Naive thymus-derived CD8-positive, alpha-beta T cell (primary cell): ENCODE results near the gene ATOSA. TPM values are rescaled to one million over a fixed set of nuclear protein-coding genes. Genes with fewer than 3 reads are reported as not detected.

Experiments used
- ATAC-seq, 2 donors: fragments of 150-1000 bp; cut with Tn5 transposase in 1 of 2; sonication (Bioruptor Pico), chemical (Tn5 transposase) in 1 of 2; 1 replicate in 1 of 2; 2 replicates in 1 of 2; pipeline ENCODE4 v1.10.0; 2021; ENCODE audit warnings: mild to moderate bottlenecking in 2 of 2, moderate library complexity in 2 of 2
- POLR2A ChIA-PET: fragments of 350-600 bp; sonication (Branson Sonifier 250); formaldehyde crosslinking; loops from one replicate; lab custom pipeline; 2021; ENCODE audit warnings: antibody characterized with exemption; lab: Charles Lee
- DNase-seq, 10 donors: peaks; one replicate each; pipeline versions ENCODE4 v3.0.0 to v3.0.0-alpha.2; 2020 to 2022
- H3K27ac Mint-ChIP-seq, 10 donors: one replicate each; pipeline ENCODE4 v1.8.0; 2020 to 2022; ENCODE audit warnings: mild to moderate bottlenecking in 10 of 10, mixed read lengths in 10 of 10, moderate library complexity in 4 of 10, inconsistent platforms in 1 of 10
- H3K27me3 Mint-ChIP-seq, 5 donors: one replicate each; pipeline ENCODE4 v1.8.0; 2021 to 2022; ENCODE audit warnings: mixed read lengths in 5 of 5
- H3K36me3 Mint-ChIP-seq, 3 donors: one replicate each; pipeline ENCODE4 v1.8.0; 2020 to 2022; ENCODE audit warnings: mixed read lengths in 3 of 3, mild to moderate bottlenecking in 2 of 3, inconsistent platforms in 1 of 3
- H3K4me1 Mint-ChIP-seq, 4 donors: one replicate each; pipeline ENCODE4 v1.8.0; 2021 to 2022; ENCODE audit warnings: mixed read lengths in 4 of 4
- H3K4me3 Mint-ChIP-seq, 10 donors: one replicate each; pipeline ENCODE4 v1.8.0; 2020 to 2022; ENCODE audit warnings: mild to moderate bottlenecking in 10 of 10, mixed read lengths in 10 of 10, moderate library complexity in 6 of 10, inconsistent platforms in 1 of 10
- H3K9me3 Mint-ChIP-seq, 9 donors: one replicate each; pipeline ENCODE4 v1.8.0; 2020 to 2022; ENCODE audit warnings: mixed read lengths in 9 of 9, mild to moderate bottlenecking in 3 of 9, inconsistent platforms in 1 of 9, moderate library complexity in 1 of 9
- polyA plus RNA-seq, 3 donors: library from polyadenylated mRNA; unstranded; fragments of 300-500 nt; fragmentation: Illumina TruSeq; gene quantifications; one replicate each; pipeline ENCODE4 v1.2.3, GENCODE V29; 2021
- total RNA-seq, 8 experiments: library from RNA in 2 of 8; stranded (reverse) in 2 of 8; gene quantifications; one replicate each; pipeline ENCODE4 v1.2.3 and lab custom pipeline; 2021 to 2026

The ATOSA gene
- total and polyA plus RNA-seq, 5 experiments from 2014 or later: 9.0 to 101 (median 13.1) TPM

DNA sequence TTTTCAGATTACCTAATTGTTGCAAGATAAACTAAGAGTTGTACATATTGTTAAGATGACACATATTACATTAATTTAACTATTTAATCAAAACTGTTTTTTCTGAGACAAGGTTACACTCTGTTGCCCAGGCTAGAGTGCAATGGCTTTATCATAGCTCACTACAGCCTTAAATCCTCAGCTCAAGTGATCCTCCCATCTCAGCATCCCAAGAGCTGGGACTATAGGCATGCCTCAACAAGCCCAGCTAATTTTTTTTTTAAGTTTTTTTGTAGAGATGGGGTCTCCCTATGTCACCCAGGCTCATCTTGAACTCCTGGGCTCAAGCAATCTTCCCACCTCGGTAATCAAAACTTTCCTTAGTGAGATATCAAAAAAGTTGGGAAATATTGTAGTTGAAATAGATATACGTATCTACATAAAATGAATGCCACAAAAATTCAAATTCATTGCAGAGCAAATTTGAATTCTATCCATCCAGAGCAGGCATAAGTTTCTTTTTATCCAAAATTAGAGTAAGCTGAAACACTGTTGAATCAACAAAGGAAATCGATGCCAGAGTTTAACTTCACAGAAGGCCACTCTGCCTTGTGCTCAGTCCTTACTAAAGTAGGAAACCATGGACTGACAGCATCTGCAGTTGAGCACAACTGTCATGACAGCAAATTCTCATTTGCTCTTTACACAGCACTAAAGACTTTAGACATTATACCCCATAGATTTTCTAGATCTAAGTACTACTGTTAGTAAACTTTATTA is 15.5 kb downstream of the ATOSA start:
- peaks cover 14 to 44% (median 36%) of the 10 kb centered on the region in 4 donors for H3K4me1 Mint-ChIP-seq
- H3K27ac Mint-ChIP-seq: no peak overlapping the region
- POLR2A ChIA-PET: interaction anchor here (1.0 kb wide), 1 partner anchor 12 kb away, joined by 3 read pairs; no protein-coding TSS in a partner anchor
- H3K4me3 Mint-ChIP-seq: no peak overlapping the region
- H3K27me3 Mint-ChIP-seq: no peaks in the 10 kb centered on the region
- H3K9me3 Mint-ChIP-seq: no peaks in the 10 kb centered on the region
- ATAC-seq: no peak
- DNase-seq: no peak
- peaks cover 11 to 82% (median 35%) of the 10 kb centered on the region in 3 donors for H3K36me3 Mint-ChIP-seq

DNA sequence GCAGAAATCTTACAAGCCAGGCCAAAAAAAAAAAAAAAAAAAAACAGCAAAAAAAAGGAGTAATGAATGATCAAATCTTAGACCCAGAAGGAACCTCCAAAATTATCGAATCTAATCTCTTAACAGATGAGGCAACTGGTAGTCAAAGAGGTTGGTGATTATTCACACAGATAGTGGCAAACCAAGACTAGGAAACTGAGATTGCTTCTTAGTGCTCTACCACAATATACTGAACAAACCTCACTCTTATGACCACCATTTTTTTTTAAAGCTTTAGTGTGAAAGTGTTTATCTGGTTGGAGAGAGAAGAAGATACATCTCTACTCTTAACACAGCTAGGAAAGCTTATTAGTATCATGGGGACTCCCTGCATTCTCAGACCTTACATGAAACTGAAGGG is 17.3 kb downstream of the ATOSA start:
- POLR2A ChIA-PET: interaction anchor here (1.0 kb wide), 1 partner anchor 12 kb away, joined by 3 read pairs; no protein-coding TSS in a partner anchor
- Mint-ChIP-seq H3K27ac (peak overlapping the region in 3 of 10 donors; percentile 19 to 48 (median 19)), H3K4me3 (no peak overlapping the region), H3K36me3 (peaks cover 7 to 89% (median 42%) of the 10 kb centered on the region in 3 donors), H3K9me3 (no peaks in the 10 kb centered on the region), H3K4me1 (peaks cover 12 to 44% (median 34%) of the 10 kb centered on the region in 4 donors), H3K27me3 (no peaks in the 10 kb centered on the region)
- DNase-seq (no peak), ATAC-seq (no peak)

DNA sequence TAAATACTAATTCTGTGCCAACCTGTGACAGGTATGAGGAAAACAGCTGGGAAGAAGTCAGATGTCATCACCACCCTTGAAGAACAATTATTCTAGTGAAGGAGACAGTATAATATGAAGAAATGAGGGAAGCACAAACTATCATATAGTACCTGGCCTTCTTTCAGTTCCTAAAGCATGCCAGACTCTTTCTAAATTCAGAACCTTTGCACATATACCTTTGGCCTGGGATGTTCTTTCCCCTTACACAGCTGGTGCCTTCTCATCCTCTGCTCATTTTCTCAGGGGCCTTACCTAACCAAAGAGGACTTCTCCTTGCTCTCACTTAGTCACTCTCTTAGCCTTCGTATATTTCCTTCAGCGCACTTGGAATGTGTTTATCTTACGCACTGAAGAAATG is 19.0 kb downstream of the ATOSA start:
- H3K4me3 Mint-ChIP-seq: no peak overlapping the region
- no peaks in the 10 kb centered on the region for H3K27me3 Mint-ChIP-seq
- no peaks in the 10 kb centered on the region for H3K9me3 Mint-ChIP-seq
- peaks cover 5 to 41% (median 27%) of the 10 kb centered on the region in 4 donors for H3K4me1 Mint-ChIP-seq
- DNase-seq (no peak), ATAC-seq (no peak)
- H3K27ac Mint-ChIP-seq: peak overlapping the region in 1 of 10 donors; percentile 15
- peaks cover 0 to 82% (median 32%) of the 10 kb centered on the region in 3 donors for H3K36me3 Mint-ChIP-seq
- POLR2A ChIA-PET: no interaction called here

DNA sequence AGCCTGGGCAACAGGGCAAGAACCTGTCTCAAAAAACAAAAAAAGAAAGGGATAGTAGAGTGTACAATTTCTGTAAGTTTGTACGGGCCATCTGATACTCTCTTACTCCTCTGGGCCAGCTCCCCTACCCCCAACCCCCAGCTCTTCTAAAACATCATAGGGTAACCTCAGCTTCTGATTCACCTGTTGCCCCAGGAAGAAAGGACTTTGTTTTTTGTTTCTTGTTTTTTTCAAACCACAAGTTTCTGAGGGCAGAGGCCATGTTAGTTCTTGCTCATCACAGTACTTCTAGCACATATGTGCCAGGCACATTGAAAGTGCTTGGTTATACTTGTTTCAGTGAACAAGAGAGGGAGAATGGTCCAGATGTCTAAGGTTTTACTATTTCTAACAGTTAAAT is 20.2 kb downstream of the ATOSA start:
- POLR2A ChIA-PET: interaction anchor here (1.6 kb wide), 1 partner anchor 20 kb away, joined by 4 read pairs; the partner anchor contains the start of gene ATOSA
- Mint-ChIP-seq H3K4me3 (peak overlapping the region in 2 of 10 donors; percentile 3 to 33), H3K27me3 (no peaks in the 10 kb centered on the region), H3K27ac (peak overlapping the region in 6 of 10 donors; percentile 24 to 90 (median 71)), H3K9me3 (no peaks in the 10 kb centered on the region), H3K36me3 (peaks cover 0 to 80% (median 41%) of the 10 kb centered on the region in 3 donors), H3K4me1 (peaks cover 8 to 41% (median 28%) of the 10 kb centered on the region in 4 donors)
- peak; percentile 82 to 86 for ATAC-seq
- DNase-seq: peak in 3 of 10 donors; percentile 25 to 46 (median 30)

DNA sequence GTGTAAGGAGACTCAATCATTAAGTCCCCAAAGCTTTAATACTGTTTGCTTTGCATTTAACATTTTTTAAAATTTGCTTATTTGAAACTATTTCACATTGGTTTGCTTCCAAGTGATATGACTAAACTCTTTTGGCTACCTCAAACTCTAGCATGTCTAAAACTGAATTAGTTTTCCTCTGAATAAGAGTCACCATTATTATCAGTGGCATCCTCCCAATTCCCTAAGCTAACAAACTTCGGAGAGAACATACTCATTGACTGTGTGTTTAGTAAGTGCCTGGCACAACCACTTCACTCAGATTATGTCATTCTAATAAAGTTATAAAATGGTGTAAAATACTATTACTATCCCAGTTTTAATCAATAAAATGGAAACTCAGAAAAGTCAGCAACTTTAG is 21.9 kb downstream of the ATOSA start:
- Mint-ChIP-seq H3K27ac (no peak overlapping the region), H3K27me3 (no peaks in the 10 kb centered on the region), H3K9me3 (no peaks in the 10 kb centered on the region), H3K4me1 (peaks cover 11 to 38% (median 32%) of the 10 kb centered on the region in 4 donors), H3K4me3 (no peak overlapping the region), H3K36me3 (peaks cover 0 to 79% (median 32%) of the 10 kb centered on the region in 3 donors)
- DNase-seq (no peak), ATAC-seq (no peak)
- POLR2A ChIA-PET: interaction anchor here (1.6 kb wide), 1 partner anchor 22 kb away, joined by 4 read pairs; the partner anchor contains the start of gene ATOSA

DNA sequence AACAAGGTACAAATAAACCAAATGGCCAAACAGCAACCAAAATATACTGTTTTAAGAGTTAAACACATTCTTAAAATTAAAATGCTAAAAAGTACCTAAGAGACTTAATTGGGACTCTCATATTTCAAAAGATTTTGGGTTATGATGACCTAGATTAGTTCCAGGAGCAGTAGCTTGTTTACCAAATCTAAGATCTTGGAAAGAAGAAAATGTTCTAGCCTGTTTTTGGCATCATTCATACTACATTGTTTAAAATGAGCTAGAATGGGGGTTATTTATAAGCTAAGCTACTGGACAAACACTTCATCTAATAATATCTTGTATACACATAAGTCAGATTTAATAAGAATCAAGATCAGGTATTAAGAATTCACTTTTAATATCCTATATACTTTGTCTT is 22.8 kb downstream of the ATOSA start:
- Mint-ChIP-seq H3K27ac (no peak overlapping the region), H3K4me1 (peaks cover 11 to 38% (median 35%) of the 10 kb centered on the region in 4 donors), H3K27me3 (no peaks in the 10 kb centered on the region), H3K4me3 (no peak overlapping the region), H3K9me3 (no peaks in the 10 kb centered on the region), H3K36me3 (peaks cover 0 to 76% (median 28%) of the 10 kb centered on the region in 3 donors)
- no peak for DNase-seq
- POLR2A ChIA-PET: no interaction called here
- ATAC-seq: no peak

DNA sequence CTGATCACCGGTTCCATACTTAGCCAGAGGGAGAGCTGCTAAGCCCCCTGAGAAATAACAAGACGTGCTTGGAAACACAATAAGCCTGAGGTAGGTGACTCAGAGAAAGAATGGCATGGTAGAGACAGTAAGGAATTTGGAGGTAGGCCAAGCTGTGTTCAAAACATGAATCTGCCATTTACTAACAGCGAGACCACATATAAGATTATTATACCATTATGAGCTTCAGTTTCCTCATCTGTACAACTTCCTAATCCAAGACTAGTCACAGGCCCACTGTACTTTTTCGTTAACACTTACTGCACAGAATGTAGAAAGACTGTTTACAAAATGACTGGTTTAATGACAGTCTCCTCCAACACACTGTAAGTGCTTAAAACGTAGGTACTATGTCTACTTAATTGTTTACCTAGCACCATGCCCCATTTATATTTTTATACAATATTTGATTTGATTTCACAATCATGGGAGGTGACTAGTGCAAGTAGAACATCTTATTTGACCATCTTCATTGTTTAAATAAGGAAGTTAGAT is 25.7 kb downstream of the ATOSA start:
- Mint-ChIP-seq H3K27me3 (no peaks in the 10 kb centered on the region), H3K4me1 (peaks cover 8 to 29% (median 24%) of the 10 kb centered on the region in 4 donors), H3K4me3 (no peak overlapping the region), H3K27ac (peak overlapping the region in 2 of 10 donors; percentile 56 to 63), H3K36me3 (peaks cover 0 to 61% (median 20%) of the 10 kb centered on the region in 3 donors), H3K9me3 (no peaks in the 10 kb centered on the region)
- no peak for DNase-seq
- POLR2A ChIA-PET: no interaction called here
- no peak for ATAC-seq

DNA sequence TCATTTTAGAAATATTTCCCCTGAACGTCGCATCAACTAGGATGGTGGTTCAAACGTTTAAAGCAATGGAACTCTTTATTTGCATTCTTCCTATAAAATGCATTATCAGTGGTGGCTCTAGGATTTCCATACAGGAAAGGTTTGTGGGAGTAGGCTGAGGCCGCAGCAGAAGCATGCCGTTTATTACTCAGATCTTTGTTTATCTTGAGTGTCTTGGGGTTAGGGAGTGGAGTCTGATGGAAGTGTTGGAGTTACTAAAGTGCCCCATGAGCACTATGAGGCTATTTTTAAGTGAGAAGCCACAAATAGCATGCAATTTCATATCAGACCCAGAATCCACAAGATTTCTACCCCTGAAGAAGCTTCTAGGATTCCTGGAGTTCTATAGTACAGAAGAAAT is 26.2 kb downstream of the ATOSA start:
- Mint-ChIP-seq H3K27me3 (no peaks in the 10 kb centered on the region), H3K36me3 (peaks cover 0 to 57% (median 16%) of the 10 kb centered on the region in 3 donors), H3K4me1 (peaks cover 5 to 24% (median 20%) of the 10 kb centered on the region in 4 donors), H3K4me3 (no peak overlapping the region), H3K9me3 (no peaks in the 10 kb centered on the region), H3K27ac (peak overlapping the region in 3 of 10 donors; percentile 31 to 63 (median 56))
- ATAC-seq: no peak
- DNase-seq: no peak
- POLR2A ChIA-PET: no interaction called here

DNA sequence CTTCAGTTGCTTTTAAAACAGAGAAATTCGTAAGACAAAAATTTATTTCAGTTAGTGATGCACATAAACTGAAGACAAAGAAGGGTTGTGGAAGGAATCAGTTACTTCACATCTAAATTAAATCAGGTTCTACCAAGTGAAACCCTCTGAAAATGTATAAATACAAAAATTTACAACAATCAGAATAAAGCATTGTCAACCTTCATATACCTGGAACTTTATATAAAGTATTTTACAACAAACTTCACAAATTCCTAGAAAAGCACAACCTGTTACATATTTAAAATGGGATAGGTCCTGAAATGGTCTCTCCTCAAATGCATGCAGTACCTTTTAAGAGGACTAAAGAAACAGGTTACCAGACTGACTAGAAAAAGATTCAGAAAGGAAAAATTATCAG is 26.9 kb downstream of the ATOSA start:
- Mint-ChIP-seq H3K4me3 (peak overlapping the region in 1 of 10 donors; percentile 23), H3K36me3 (peaks cover 0 to 56% (median 13%) of the 10 kb centered on the region in 3 donors), H3K9me3 (no peaks in the 10 kb centered on the region), H3K27ac (peak overlapping the region in 7 of 10 donors; percentile 6 to 69 (median 56)), H3K4me1 (peaks cover 5 to 23% (median 18%) of the 10 kb centered on the region in 4 donors), H3K27me3 (no peaks in the 10 kb centered on the region)
- ATAC-seq (no peak), DNase-seq (no peak)
- POLR2A ChIA-PET: no interaction called here

DNA sequence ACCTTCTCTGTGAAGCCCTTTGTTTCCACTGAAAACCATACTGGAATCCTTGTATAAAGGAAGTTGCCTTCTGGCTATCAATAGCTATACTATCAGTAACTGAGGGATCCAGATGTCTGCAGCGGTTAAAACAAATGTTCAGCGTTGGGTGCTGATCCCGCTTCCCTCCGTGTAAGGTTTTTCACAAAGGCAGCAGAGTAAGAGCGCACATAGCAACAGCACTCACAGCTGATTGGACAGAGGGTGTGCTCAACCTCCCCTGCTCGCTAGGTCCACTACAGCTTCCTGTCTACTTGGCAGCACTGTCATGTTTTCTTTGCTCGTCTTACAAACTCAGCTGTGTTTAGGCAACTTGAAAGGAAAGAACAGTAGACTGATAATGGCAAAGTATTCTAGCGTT is 27.3 kb downstream of the ATOSA start:
- H3K27ac Mint-ChIP-seq: peak overlapping the region in 9 of 10 donors; percentile 6 to 69 (median 36)
- peak overlapping the region in 4 of 10 donors; percentile 7 to 39 (median 25) for H3K4me3 Mint-ChIP-seq
- H3K4me1 Mint-ChIP-seq: peaks cover 5 to 23% (median 18%) of the 10 kb centered on the region in 4 donors
- POLR2A ChIA-PET: no interaction called here
- DNase-seq (peak in 8 of 10 donors; percentile 3 to 61 (median 20)), ATAC-seq (peak; percentile 92 to 99)
- H3K27me3 Mint-ChIP-seq: no peaks in the 10 kb centered on the region
- H3K36me3 Mint-ChIP-seq: peaks cover 0 to 56% (median 9%) of the 10 kb centered on the region in 3 donors
- no peaks in the 10 kb centered on the region for H3K9me3 Mint-ChIP-seq

DNA sequence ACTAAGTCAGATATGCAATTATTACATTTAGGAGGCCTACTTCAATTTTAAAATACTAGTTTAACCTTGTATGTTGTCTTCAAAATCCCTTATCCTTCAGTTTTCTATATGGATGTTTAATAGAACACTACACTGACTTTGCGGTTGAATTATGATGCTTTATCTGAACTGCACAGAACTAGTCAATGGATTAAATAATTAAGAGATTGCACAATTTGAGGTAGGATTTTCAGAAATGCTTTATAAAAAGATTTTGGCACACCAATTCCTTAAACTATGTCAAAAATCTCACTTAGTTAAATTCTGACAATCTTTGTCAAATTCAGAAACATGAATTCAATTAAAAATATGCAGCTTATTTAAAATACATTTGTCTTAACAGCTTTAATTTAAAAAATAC is 28.1 kb downstream of the ATOSA start:
- no peaks in the 10 kb centered on the region for H3K27me3 Mint-ChIP-seq
- POLR2A ChIA-PET: no interaction called here
- ATAC-seq (no peak), DNase-seq (no peak)
- H3K4me1 Mint-ChIP-seq: peaks cover 5 to 23% (median 18%) of the 10 kb centered on the region in 4 donors
- no peak overlapping the region for H3K4me3 Mint-ChIP-seq
- H3K27ac Mint-ChIP-seq: peak overlapping the region in 2 of 10 donors; percentile 58 to 60
- no peaks in the 10 kb centered on the region for H3K9me3 Mint-ChIP-seq
- peaks cover 0 to 56% (median 9%) of the 10 kb centered on the region in 3 donors for H3K36me3 Mint-ChIP-seq

DNA sequence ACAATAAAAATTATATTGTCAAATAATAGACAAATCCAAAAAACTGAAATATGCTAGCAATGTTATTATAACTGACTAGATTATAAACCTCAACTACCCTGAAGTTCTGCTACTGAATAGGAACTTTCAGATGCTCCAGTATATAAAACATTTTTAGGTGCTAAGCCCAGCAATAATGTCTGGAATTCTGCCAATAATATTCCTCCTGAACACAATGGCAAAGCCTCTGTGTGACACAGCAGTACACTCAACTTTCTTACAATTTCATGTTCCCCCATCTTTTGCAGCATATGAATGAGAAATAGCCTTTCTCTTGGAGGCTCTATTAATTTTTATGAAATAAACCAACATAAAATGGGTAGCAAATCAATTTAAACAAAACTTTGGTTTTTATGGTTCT is 29.5 kb downstream of the ATOSA start:
- H3K27ac Mint-ChIP-seq: no peak overlapping the region
- POLR2A ChIA-PET: no interaction called here
- peaks cover 0 to 53% (median 12%) of the 10 kb centered on the region in 3 donors for H3K36me3 Mint-ChIP-seq
- no peak overlapping the region for H3K4me3 Mint-ChIP-seq
- peaks cover 5 to 23% (median 15%) of the 10 kb centered on the region in 4 donors for H3K4me1 Mint-ChIP-seq
- ATAC-seq: no peak
- no peak for DNase-seq
- H3K9me3 Mint-ChIP-seq: no peaks in the 10 kb centered on the region
- no peaks in the 10 kb centered on the region for H3K27me3 Mint-ChIP-seq

DNA sequence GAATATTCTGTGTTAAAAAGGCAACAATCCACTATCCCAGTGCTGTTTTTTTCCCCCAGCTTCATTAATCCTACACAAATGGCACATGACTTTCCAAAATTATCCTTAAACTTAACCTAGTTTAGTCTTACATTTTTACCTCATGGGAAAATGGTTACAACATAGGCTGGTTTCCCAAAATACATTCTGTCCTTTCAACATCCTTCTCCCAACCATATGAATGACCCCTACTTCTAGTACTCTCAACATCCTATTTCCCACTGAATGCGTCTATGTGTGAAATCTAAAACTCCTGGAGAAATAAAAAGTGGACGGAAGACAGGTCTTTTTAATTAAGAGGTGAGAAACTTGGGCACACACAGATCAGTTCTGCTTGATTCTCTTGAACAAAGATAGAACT is 33.3 kb downstream of the ATOSA start:
- POLR2A ChIA-PET: no interaction called here
- H3K9me3 Mint-ChIP-seq: no peaks in the 10 kb centered on the region
- H3K27me3 Mint-ChIP-seq: no peaks in the 10 kb centered on the region
- ATAC-seq: no peak
- peak overlapping the region in 1 of 10 donors; percentile 73 for H3K27ac Mint-ChIP-seq
- peaks cover 0 to 14% (median 8%) of the 10 kb centered on the region in 4 donors for H3K4me1 Mint-ChIP-seq
- no peak for DNase-seq
- no peak overlapping the region for H3K4me3 Mint-ChIP-seq
- peaks cover 0 to 60% (median 11%) of the 10 kb centered on the region in 3 donors for H3K36me3 Mint-ChIP-seq
